GM08714 (cell line): Measurements from ENCODE around the gene ABTB1.

Experiments
- H3K4me3 ChIP-seq: fragments of 200-500 bp; sonication (Bioruptor generic); 2 replicates; pipeline ENCODE4 v1.5.1; 2014; ENCODE audit warnings: mild to moderate bottlenecking, low read length, inconsistent platforms
- ZNF274 ChIP-seq: IDR thresholded peaks from 2 replicates; pipeline ENCODE4 v1.6.1; 2012; ENCODE audit warnings: mild to moderate bottlenecking, low read depth, low read length

Gene ABTB1

GRCh38 chr3:127719369-127719768 lies 46.6 kb downstream of the ABTB1 start:
- TF ChIP-seq ZNF274 = no peak
- no peak overlapping the region for H3K4me3 ChIP-seq

- TF ChIP-seq ZNF274 = no peak
- H3K4me3 ChIP-seq = no peak overlapping the region
These were observed 47.5 kb downstream of the ABTB1 start for GRCh38 chr3:127720161-127720823.

- no peak overlapping the region for H3K4me3 ChIP-seq
- no peak for TF ChIP-seq ZNF274
These were observed 48.5 kb downstream of the ABTB1 start for GRCh38 chr3:127720985-127721935.

GRCh38 chr3:127722091-127722784 lies 49.5 kb downstream of the ABTB1 start:
- no peak for TF ChIP-seq ZNF274

GRCh38 chr3:127723011-127723567 lies 50.3 kb downstream of the ABTB1 start:
- no peak overlapping the region for H3K4me3 ChIP-seq
- TF ChIP-seq ZNF274 = no peak

More at GRCh38 chr3:127722091-127722784, 49.5 kb downstream of the ABTB1 start:
- H3K4me3 ChIP-seq = no peak overlapping the region

- H3K4me3 ChIP-seq = no peak overlapping the region
- TF ChIP-seq ZNF274 = no peak
These were observed 54.1 kb downstream of the ABTB1 start for GRCh38 chr3:127726894-127727293.

GRCh38 chr3:127728417-127729015 lies 55.8 kb downstream of the ABTB1 start:
- TF ChIP-seq ZNF274 = no peak
- H3K4me3 ChIP-seq = no peak overlapping the region

- H3K4me3 ChIP-seq = no peak overlapping the region
- TF ChIP-seq ZNF274 = no peak
These were observed 56.9 kb downstream of the ABTB1 start for GRCh38 chr3:127729556-127730056.

- H3K4me3 ChIP-seq = no peak overlapping the region
- TF ChIP-seq ZNF274 = no peak
These were observed 57.4 kb downstream of the ABTB1 start for GRCh38 chr3:127730171-127730570.
